HFFc6 (cell line): ENCODE results near the gene PSMG2. TPM values are rescaled to one million over a fixed set of nuclear protein-coding genes. Genes with fewer than 3 reads are reported as not detected.

Source experiments
- DNase-seq: peaks from one replicate; pipeline ENCODE4 v3.0.0-alpha.2; 2018
- H3K27ac Mint-ChIP-seq: 2 replicates; pipeline ENCODE4 v1.8.0; 2020; ENCODE audit warnings: mild to moderate bottlenecking, mixed read lengths
- H3K27me3 Mint-ChIP-seq: 2 replicates; pipeline ENCODE4 v1.8.0; 2021; ENCODE audit warnings: mild to moderate bottlenecking, moderate library complexity, mixed read lengths; ENCODE audit not compliant: insufficient read depth
- H3K36me3 Mint-ChIP-seq: 2 replicates; pipeline ENCODE4 v1.8.0; 2021; ENCODE audit warnings: low read depth, mixed read lengths
- H3K4me1 Mint-ChIP-seq: 2 replicates; pipeline ENCODE4 v1.8.0; 2020; ENCODE audit warnings: low read depth, mixed read lengths
- H3K4me3 Mint-ChIP-seq: 2 replicates; pipeline ENCODE4 v1.8.0; 2020; ENCODE audit warnings: mild to moderate bottlenecking, moderate library complexity, mixed read lengths
- H3K9me3 Mint-ChIP-seq: 2 replicates; pipeline ENCODE4 v1.8.0; 2020; ENCODE audit warnings: mild to moderate bottlenecking, mixed read lengths
- total RNA-seq, 6 experiments: library from RNA; stranded (reverse); fragmentation: NEBNext Ultra II Directional; extraction: Animal tissue kit (Norgen Biotek cat#: 25700); gene quantifications; 2 replicates in 1 of 6; 3 replicates in 5 of 6; pipeline ENCODE4 v1.2.3, GENCODE V29; 2021
- TF ChIP-seq, protein P1 (sequence below): fragments of 200-600 bp; sonication (generic); IDR thresholded peaks from 2 replicates; pipeline ENCODE4 v1.5.0; 2021; ENCODE audit warnings: antibody characterized with exemption, mild to moderate bottlenecking

PSMG2 gene
- total RNA-seq, 6 experiments from 2014 or later: 55.9 to 78.3 (median 70.4) TPM

DNA sequence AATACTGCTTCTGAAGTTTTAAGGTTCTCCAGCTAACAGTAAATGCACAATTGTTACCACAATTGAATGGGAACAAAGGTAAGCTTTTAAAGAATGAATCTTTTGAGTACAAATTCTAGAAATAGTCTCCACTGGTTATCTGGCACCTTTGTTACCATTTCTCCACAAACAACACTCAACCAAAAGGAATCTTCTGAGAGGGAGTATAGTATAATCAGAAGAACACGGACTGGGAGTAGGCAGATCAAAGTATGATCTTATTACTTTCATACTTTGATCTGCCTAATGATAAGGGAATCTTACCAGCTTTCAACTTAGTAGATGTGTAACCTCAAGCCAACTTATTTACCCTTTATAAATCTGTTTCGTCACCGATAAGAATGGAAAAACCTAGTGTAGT is 1.7 kb upstream of the PSMG2 start:
- peaks cover 44% of the 10 kb centered on the region for H3K4me1 Mint-ChIP-seq
- H3K36me3 Mint-ChIP-seq: peaks cover 24% of the 10 kb centered on the region
- peak overlapping the region; percentile 100; the same call in 1 of the 2 replicates for H3K27ac Mint-ChIP-seq
- H3K9me3 Mint-ChIP-seq: peaks cover 8% of the 10 kb centered on the region; the same call in 1 of the 2 replicates
- no peak for DNase-seq
- H3K4me3 Mint-ChIP-seq: peak overlapping the region; percentile 97
- TF ChIP-seq, protein P1, sequence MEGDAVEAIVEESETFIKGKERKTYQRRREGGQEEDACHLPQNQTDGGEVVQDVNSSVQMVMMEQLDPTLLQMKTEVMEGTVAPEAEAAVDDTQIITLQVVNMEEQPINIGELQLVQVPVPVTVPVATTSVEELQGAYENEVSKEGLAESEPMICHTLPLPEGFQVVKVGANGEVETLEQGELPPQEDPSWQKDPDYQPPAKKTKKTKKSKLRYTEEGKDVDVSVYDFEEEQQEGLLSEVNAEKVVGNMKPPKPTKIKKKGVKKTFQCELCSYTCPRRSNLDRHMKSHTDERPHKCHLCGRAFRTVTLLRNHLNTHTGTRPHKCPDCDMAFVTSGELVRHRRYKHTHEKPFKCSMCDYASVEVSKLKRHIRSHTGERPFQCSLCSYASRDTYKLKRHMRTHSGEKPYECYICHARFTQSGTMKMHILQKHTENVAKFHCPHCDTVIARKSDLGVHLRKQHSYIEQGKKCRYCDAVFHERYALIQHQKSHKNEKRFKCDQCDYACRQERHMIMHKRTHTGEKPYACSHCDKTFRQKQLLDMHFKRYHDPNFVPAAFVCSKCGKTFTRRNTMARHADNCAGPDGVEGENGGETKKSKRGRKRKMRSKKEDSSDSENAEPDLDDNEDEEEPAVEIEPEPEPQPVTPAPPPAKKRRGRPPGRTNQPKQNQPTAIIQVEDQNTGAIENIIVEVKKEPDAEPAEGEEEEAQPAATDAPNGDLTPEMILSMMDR: no peak
- no peaks in the 10 kb centered on the region for H3K27me3 Mint-ChIP-seq

DNA sequence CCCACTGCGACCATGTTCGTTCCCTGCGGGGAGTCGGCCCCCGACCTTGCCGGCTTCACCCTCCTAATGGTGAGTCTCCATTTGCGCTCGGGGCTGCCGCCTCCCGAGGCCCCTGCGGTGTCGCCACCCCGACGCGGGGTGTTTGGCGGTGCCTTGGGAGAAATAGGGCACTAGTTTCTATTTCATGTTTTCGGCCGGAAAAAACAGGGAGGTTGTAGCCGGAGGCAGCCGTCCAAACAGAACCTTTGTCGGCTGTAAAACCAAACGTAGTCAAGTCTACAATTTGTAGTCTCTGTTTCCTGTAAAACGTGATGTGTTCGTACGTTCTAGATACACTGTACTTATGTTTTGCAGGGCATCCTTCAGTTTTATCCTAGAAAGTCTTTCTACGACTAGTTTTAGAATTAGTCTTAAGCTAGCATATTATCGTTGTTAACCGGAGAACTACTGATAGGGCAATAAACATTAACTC is 290 bp downstream of the PSMG2 start:
- peaks cover 31% of the 10 kb centered on the region for H3K36me3 Mint-ChIP-seq
- TF ChIP-seq, protein P1: no peak
- peak overlapping the region; percentile 100 for H3K27ac Mint-ChIP-seq
- peaks cover 8% of the 10 kb centered on the region; the same call in 1 of the 2 replicates for H3K9me3 Mint-ChIP-seq
- DNase-seq: no peak
- H3K4me3 Mint-ChIP-seq: peak overlapping the region; percentile 97
- H3K4me1 Mint-ChIP-seq: peaks cover 44% of the 10 kb centered on the region
- no peaks in the 10 kb centered on the region for H3K27me3 Mint-ChIP-seq

DNA sequence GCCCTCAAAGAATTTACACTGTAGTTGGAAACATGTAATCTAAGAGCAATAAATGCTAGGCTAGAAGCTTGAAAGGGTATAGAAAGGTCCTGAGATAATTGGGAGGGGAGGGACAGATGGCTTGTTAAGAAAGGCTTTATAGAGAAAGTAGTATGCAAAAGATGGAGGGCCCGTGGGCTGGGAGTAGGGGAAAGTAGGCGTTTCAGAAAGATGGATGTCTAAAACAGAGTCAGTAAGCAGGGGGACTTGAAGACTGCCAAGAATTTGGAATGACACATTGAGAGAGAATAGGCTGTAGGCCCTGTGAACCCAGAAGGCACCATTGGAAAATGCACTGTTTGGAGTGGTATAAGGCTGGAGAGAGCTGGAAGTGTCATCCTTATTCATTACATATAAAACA is 822 bp downstream of the PSMG2 start:
- H3K9me3 Mint-ChIP-seq: peaks cover 8% of the 10 kb centered on the region; the same call in 1 of the 2 replicates
- H3K27me3 Mint-ChIP-seq: no peaks in the 10 kb centered on the region
- peaks cover 27% of the 10 kb centered on the region for H3K36me3 Mint-ChIP-seq
- H3K4me1 Mint-ChIP-seq: peaks cover 44% of the 10 kb centered on the region
- H3K4me3 Mint-ChIP-seq: peak overlapping the region; percentile 97
- DNase-seq: peak; percentile 35
- H3K27ac Mint-ChIP-seq: peak overlapping the region; percentile 100
- TF ChIP-seq, protein P1: no peak

DNA sequence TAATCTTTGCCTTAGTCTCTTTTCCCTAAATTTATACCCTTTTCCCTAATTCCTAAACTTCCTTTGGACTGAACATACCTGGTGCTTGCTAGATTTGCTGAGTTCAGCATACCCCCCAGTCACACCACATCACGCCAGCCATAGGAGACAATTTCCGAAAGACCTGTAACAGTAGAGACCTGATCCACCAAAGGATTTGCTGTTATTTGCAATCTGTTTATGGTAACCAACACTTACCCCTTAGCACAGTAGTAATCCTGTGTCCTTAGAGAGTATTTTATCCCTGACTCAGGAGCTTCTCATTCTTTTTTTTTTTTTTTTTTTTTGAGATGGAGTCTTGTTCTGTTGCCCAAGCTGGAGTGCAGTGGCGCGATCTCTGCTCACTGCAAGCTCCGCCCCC is 8.6 kb downstream of the PSMG2 start:
- no peak overlapping the region for H3K27ac Mint-ChIP-seq
- no peaks in the 10 kb centered on the region for H3K27me3 Mint-ChIP-seq
- H3K9me3 Mint-ChIP-seq: no peaks in the 10 kb centered on the region
- H3K4me3 Mint-ChIP-seq: no peak overlapping the region
- TF ChIP-seq, protein P1: no peak
- H3K36me3 Mint-ChIP-seq: peaks cover 11% of the 10 kb centered on the region
- no peaks in the 10 kb centered on the region for H3K4me1 Mint-ChIP-seq
- no peak for DNase-seq

DNA sequence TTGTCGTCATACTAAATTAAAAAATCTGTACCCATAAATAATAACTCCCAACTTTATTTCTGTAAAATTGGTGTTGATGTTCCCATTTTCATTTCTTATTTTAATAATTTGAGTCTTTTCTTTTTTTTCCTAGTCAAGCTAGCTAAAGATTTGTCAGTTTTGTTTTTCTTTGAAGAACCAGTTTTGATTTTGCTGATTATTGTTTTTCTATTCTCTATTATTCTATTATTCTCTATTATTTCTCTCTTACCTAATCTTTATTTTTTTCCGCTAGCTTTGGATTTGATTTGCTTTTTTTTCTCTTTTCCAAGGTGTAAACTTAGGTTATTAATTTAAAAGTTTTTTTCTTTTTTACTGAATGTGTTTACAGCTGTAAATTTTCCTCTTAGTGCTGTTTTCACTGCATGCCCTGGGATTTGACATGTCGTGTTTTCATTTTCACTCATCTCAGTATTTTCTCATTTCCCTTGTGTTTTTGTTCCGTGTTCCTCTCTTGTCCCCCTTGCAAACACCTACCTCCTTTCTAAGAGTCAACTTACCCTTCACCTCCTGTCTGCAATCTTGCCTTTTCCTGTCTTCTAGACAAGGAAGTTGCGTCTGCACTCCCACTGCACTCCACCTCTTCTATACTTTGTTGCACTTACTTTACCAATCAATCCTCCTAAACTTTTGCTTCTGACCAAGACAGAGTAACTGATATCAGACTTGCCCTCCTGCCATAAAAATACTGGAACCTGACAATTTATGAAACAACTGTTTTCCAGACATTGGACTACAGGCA is 18.8 kb downstream of the PSMG2 start:
- Mint-ChIP-seq H3K36me3 (peaks cover 14% of the 10 kb centered on the region; the same call in 1 of the 2 replicates), H3K9me3 (no peaks in the 10 kb centered on the region), H3K4me1 (no peaks in the 10 kb centered on the region; the same call in 1 of the 2 replicates), H3K4me3 (no peak overlapping the region), H3K27me3 (no peaks in the 10 kb centered on the region), H3K27ac (peak overlapping the region; percentile 7; the same call in 1 of the 2 replicates)
- no peak for DNase-seq
- TF ChIP-seq, protein P1: no peak
